GM19455 (cell line): ENCODE measurements around the gene AP2A2.

Experiments used
- ATAC-seq: cut with Tn5 transposase; IDR thresholded peaks from one replicate; pipeline ENCODE4 v1.9.1; 2021; ENCODE audit not compliant: unreplicated experiment

Gene AP2A2

DNA sequence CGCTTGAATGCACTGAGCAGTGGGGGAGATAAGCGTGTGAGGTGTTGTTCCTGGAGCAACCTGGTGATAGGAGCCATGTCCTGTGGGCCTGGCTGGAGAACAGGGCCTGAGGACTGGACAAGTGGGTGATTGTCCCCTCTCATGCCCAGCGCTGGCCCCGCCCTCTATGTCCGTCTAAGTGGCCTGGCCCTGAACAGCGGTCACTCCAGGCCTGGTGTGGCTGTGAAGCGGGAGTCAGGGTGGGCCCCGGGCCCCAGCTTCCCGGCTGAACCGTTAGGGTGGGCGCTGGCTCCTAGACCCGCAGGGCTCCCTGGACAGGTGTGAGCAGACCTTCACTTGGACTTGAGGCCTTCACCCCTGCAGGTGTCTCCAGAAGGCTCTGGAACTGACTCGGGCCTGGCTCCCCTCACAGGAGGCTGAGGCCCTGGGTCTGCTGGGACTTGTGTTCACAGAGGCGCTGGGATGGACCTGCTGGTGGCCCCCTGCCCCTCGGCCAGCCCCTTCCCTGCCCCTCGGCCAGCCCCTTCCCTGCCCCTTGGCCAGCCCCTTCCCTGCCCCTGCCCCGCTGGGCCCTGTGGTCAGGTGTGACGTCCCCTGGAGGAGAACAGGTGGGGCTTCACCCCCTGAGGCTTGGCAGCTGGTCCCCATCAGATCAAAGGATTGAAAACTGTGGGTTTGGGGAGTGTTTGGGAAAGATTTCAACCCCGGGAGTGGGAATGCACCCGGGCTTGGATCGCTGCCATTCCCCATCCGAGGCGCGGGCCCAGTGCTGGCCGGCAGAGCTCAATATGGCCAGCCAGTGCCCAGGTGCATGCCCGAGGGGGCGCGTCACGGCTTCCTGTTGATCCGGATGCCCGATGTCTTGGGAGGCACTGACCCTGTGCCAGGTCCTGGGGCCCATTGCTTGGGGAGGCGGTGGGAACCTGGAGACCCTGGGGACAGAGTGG lies 114.1 kb downstream of the AP2A2 start:
- no peak for ATAC-seq

DNA sequence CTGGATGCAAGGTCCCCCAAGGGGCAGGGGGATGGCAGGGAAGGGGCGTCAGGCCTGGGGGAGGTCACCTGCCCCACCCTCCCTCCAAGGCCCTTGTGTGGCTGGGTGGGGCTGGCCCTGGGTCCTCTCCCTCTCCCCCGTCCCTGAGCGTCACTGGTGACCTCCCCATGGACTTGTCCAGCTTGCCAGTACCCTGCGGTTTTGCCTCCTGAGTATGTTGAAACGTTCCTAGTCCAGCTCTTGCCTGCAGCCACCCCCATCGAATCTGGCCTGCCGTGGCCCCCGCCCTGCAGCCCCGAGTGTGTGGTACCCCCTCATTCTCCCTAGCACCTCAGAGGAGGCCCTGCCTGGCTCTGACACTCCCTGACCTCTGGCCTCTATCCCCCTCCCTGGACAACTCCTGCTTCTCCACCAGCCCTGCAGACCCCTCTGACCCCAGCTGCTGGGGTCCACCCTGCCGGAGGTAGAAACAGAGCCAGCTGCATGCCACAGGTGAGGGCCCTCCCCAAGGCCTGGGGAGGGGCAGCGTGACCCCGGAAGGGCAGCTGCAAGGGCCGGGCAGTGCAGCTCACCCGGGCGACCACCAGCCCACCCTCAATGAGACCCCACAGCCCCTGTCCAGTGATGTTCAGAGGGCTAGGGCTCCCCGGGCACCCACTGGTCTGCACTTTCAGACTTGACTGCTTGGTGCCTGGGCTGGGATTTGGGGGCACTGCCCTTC lies 114.9 kb downstream of the AP2A2 start:
- no peak for ATAC-seq

DNA sequence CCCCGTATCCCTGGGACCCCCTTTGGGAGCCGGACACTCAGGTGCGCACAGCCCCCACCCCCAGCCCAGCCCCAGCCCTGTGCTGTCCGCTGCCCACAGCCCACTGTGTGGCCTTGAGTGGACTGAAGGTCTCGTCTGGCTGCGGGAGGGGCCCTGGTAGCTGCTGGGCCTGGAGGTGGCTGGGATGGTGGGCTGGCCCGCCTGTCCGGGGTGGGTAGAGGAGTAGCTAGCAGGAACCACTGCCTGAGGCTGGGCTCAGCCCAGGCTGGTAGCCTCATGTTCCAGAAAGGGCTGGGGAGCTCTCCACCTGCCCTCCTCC lies 115.4 kb downstream of the AP2A2 start:
- ATAC-seq: no peak

DNA sequence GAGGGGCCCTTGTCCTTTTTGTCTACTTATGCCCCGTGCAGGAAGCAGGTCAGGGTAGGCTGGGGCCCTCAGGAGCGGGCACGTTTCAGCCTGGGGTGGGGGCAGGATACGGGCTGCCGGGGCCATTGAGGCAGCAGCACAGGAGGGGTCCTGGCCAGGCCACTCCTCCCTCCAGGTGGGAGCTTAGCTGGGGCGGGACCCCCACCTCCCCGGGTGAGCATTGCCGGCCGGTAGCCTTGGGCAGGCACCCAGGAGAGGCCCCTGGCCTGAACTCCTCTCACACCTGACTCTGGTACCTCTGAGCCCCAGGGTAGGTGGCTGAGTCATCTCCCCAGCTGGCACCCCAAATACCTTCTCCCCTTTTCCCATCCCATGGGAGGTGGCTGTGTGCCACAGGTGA lies 115.8 kb downstream of the AP2A2 start:
- no peak for ATAC-seq

DNA sequence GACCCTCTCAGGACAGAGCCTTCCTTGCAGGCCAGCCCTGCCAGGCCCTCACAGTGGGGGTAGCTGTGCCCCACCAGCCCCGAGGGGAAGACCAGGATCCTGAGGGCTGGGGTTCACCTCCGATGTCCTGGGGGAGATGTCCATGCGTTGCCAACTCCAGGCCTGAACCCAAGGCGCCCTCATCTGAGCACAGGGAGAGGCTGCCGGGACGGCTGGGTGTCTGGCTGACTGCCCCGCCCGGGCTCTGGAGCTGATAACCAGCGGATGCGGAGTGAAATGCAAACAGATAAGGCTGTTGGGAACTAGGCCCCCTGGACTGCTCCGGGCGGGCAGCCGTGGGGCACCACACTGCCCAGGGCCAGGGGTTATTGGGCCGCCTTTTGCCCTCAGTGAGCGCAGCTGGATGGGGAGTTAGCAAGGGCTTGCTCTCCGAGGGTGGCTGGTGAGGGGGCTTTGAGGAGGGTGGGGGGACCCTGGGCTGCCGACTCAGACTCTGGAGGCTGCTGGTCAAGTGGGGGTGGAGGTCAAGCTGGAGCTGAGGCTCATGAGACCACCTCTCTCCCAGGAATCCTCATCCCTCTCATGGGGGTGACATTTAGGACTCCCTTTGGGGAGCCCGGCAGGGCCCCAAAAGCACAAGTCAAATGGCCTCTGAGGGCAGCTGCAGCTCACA lies 116.4 kb downstream of the AP2A2 start:
- ATAC-seq: no peak

DNA sequence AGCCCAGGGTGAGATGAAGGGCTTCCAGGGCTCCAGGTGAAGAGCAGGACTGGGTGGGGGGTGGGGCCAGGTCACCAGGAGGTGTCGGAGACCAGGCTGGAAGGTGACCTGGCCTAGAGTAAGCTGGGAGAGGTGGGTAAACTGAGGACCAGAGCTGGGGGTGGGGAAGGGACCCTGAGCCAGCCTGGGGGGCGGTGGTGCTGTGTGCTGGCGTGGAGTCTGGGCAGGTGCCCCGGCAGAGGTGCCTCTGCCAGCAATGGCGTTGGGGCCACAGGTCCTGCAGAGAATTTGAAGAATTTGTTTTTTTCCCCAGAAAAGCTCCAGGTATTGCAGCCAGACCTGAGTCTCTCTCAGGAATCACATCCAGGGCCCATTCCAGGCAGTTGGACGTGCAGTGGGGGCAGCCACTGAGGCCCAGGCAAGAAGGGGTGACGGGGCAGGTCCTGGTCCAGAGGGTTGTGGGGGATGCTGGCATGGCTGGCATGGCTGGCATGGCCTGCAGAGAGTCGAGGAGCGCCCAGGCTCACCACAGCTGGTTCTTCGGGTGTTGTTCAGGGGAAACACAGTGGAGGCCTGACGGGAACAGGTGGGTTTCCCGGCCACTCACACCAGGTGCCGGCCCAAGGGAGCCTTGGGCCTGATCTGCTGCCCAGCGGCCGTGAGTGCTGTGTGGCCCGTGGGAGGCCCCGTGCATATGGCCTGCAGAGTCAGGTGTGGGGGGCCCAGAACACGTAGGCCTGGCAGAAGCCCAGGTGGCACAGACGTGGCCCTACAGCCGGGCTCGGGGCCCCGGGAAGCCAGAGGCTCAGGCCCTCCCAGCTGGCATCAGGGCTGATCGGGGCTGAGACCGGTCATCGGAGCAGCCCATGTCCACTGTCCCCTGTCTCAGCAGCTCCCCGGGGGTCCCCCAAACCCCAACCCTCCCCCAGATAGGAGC lies 117.2 kb downstream of the AP2A2 start:
- ATAC-seq: no peak

DNA sequence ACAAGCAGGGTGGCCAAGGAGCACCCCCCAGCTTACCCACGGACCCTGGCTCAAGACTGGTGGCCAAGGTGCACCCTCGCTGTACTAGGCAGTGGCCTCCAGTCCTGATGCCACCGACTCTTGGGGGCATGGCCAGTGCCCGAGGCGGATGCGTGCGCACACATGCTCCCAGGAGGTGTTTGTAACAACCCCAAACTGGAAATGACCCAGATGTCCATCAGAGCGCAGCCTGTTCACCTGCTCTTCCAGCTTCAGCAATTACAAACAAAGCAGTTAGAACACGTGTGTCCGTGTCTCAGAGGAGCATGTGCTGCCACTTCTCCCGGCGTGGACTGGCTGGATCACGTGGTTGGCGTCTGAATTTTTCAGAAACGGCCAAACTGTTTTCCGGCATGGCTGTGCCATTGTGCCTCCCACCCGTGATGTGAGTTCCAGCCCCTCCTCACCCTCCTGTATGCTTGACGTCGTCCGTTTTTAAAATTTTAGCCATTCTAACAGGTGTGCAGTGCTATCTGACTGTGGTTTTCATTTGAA lies 118.0 kb downstream of the AP2A2 start:
- no peak for ATAC-seq

DNA sequence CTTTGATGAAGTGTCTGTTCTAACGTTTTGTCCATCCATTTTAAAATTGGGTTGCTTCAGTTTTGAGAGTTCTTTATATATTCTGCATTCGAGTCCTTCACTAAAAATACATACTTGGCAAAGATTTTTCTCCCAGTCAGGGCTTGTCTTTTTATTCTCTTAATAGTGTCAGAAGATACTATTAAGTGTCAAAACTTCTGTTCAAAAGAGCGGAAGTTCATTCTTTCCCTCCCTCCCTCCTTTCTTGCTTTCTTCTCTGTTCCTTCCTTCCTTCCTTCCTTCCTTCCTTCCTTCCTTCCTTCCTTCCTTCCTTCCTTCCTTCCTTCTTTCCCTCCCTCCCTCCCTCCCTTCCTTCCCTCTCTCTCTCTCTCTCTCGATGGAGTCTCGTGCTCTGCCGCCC lies 118.5 kb downstream of the AP2A2 start:
- no peak for ATAC-seq

DNA sequence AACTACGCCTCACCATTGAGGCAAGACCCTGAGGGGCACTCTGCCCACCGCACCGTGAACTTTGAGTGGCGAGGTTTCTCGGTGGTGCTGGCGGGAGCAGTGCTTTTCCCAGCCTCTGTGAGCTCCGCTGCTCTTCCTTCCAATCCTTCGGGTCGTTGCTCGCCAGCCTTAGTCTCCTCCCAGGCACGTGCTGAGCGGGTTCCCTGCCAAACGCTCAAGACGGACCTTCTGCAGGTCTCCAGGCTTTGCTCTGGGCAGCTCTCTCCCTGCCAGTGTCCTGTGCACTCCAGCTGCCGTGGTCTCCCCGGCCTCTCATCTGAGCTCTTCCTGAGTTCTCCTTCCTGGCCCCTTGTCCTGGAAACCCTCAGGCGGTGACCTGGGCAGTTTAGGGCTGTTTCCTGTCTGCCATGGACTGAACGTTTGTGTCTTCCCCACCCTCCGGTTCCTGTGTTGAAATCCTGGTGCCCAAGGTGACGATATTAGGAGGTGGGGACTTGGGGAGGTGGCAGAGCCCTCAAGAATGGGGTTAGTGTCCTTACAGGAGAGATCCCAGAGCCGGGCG lies 122.0 kb downstream of the AP2A2 start:
- ATAC-seq: no peak

DNA sequence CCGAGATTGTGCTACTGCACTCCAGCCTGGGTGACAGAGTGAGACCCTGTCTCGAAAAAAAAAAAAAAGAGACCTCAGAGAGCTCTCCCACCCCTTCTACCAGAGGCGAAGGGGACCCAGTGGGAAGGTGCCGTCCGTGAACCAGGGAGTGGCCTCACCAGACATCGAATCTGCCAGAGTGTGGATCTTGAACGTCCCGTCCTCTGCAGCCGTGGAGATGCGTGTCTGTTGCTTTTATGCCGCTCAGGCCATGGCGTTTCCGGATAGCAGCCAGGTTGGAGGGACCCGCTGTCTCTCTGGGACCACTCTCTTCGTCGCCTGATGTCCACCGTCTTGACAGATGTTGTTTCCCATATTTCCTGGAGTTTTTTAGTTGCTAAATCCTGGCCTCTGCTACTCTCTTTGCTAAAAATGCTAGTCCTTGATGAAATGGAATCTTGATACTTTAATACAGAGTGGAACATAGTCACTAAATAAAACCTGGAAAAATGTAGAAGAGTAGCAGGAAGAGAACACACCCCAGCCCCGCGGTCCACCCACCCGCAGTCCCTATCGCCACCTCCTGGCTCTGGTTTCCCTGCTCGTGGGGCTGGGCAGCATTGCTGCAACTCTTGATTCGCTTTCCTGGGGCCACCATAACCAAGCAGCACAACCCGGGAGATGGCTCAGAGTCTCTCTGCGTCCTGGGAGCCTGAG lies 122.9 kb downstream of the AP2A2 start:
- no peak for ATAC-seq

DNA sequence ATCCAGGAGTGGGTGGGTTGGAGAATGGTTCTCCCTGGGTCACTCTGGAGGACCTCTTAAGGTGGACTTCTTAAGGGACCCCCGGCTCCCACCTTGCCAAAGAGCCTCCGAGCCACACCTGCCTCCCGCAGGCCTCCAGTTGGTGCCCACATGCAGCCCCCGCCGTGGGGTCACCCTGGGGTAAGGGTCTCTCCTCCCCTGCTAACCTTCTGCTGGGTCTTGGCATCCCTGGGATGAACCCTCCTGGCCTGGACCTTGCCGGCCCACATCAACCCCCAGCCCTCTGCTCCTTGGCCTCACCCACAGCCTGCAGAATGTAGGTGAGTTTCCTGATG lies 123.4 kb downstream of the AP2A2 start:
- no peak for ATAC-seq

DNA sequence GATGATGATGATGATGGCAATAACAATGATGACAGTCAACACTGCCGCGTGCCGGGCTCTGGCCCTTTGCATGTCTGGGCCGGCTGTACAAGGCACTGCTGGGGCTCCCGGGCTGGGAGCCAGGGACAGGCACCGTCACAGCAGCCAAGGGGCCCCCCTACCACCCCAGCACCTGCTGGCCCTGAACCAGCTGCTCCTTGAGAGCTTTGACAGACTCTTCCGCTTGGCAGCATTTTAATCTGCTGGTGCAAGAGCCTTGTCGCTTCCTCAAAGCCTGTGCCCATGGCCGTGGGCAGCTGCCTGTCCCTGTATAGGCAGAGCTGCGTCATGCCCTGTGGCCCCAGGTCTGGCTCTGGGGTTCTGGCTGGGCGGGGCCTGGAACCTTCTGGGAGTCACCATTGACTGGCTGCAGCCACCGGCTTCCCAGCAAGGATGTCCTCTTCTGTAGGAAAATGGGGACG lies 123.8 kb downstream of the AP2A2 start:
- ATAC-seq: no peak

DNA sequence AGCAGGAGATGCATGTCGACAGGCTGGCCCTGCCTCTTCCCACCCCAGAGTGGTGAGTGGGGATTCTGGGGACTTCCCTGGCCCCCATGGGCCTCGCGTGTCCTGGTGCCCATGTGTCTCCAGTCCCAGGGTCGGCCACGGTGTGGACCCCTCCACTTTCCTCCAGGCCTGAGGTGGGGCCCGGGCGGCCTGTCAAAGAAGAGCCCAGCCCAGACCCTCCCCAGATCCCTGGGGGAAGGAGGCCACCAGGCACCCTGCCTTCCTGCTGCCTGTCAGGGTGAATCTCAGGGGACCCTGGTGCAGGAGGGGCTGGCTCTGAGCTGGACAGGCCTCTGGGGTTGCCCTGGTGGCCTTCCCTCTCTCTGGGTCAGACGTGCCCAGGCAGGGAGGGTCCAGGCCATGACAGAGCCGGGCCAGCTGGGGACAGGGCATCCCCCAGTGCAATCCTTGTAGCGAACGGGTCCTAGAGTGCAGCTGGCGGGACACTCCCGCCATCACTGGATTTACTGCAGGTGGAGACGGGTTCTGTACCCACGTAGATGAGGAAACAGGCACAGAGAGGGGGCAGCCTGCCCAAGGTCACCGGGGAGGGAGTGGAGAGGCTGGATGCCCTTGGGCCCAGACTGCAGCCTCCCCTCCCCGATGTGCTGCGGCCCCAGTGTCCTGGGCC lies 124.4 kb downstream of the AP2A2 start:
- ATAC-seq: no peak

DNA sequence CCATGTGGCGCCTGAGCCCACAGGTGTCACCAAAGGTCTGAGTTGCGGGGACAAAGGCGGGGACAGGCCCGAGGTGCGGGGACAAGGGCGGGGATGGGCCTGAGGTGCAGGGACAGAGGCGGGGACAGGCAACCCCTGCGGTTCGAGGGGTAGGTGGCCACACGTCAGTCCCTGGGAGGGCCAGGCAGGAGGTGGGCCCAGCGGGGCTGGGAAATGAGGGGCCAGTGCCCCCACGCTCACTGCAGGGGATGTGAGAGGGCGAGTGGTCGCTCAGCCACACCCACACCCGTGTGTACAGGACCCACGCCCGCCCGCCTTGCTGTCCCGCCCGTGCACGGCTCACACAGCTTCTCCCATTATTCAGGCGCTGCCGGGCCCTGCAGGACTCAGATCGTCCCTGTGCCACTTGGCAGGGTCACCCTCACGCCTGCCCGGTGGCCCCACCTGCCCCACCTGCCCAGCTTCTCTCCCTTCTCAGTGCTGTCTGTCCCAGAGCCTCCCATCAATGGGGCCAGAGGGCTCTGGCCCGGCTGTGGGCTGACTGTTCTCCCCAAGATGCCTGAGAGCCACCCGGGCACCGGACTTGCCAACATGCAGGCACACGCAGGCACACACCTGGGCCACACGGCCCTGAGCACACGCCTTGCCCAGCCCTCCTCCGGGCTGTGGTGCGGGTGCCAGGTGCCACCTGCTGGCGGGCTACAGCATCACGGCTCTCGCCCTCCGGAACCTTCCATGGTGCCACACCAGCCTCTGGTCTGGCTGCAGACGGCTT lies 125.1 kb downstream of the AP2A2 start:
- no peak for ATAC-seq

DNA sequence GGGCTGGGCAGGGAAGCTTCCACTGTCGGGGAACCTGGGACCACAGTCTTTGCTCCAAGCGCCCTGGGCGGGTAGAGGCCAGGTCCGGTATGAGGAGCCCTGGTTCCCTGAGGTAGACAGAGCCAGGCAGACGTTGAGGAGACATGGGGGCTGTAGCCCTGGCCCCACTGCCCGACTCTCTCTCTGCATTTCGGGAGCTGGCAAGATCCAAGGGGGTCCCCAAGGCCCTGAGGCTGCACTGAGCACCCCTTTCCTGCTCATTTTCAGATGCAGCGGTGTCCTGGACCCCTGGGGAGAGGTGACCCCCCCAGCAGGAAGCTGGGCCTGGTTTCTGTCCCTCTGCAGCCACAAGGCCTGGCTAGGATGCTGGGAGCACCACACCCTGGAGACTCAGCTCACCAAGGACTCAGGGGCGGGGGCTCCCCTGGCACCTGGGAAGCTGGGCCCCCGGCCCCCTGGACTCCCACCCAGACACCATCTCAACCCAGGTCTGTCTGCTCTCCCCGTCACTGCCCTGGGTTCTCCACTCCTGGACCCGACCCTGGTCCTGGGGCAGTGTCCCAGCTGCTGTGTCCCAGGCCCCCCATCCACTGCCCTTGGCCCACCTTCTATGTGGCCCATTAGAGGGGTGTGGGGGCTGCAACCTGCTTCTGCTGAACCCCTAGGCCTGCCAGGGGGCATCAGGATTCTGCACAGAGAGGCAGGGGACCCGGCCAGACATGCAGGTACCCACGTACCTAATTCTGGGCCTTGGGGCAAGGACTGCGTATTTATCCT lies 125.9 kb downstream of the AP2A2 start:
- ATAC-seq: no peak

DNA sequence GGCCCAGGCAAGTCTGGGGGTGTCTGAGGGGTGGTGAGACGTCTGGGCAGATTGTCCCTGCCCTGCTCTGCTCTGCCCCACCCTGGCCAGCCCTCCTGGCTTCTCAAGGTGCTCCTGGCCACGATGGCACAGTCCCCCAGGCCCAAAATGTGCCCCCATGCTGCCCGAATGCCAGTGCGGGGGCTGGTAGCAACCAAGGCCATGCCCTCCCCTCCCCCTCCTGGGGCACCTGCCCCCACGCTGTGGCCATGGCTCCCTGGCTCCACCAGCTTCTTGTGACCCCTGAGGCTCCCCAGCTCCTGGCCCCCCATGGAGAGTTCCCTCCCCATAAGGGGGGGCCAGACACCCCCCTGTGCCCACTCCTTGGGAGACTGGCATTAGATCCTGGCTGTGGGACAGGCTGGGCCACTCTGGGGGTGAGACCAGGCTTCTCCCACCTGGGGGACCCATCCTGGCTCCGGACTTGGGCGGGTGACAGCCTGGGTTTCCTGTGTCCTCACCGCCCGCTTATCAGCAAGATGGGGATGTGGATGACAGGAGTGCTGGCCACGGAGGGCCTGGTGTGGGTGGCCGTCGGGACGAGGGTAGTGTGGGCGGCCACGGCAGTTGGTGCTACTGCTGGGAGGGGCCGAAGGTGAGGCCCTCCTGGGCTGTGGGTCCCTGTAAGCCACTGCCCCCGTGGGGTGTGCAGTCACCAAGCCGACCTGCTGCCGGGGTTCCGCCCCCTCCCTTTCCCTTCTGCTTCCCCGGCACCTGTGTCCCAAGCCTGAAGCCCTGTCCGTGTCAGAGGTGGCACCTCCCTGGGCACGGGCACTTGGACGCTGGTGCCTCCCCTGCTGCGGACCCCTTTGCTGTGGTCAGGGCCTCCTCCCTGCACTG lies 126.7 kb downstream of the AP2A2 start:
- no peak for ATAC-seq
